Caco-2 (cell line): ENCODE data around the gene LST1. TPM values are rescaled to one million over a fixed set of nuclear protein-coding genes. Genes with fewer than 3 reads are reported as not detected.

Source experiments
- BruUV-seq: library from RNA; stranded (reverse); fragments of 400-500 nt; replicated peaks from 2 replicates; lab custom pipeline; 2021; lab: Mats Ljungman, UMichigan
- CTCF ChIA-PET: fragments of 300-600 bp; sonication (Branson Sonifier 250); formaldehyde crosslinking; loops from one replicate; lab custom pipeline; 2022; ENCODE audit warnings: antibody characterized with exemption; lab: Charles Lee
- POLR2A ChIA-PET: fragments of 300-600 bp; sonication (Branson Sonifier 250); formaldehyde crosslinking; loops from one replicate; lab custom pipeline; 2022; ENCODE audit warnings: antibody characterized with exemption; lab: Charles Lee
- DNase-seq, 2 experiments: peaks; one replicate each; pipeline versions ENCODE4 v3.0.0 to v3.0.0-alpha.2; 2020 to 2022
- H3K27me3 ChIP-seq: replicated peaks from 2 replicates; pipeline ENCODE4 v1.6.0; 2011; ENCODE audit warnings: low read length; ENCODE audit not compliant: control insufficient read depth, insufficient read depth
- H3K36me3 ChIP-seq: 2 replicates; pipeline ENCODE4 v1.5.1; 2011; ENCODE audit warnings: low read length; ENCODE audit not compliant: control insufficient read depth, insufficient read depth
- H3K4me1 ChIP-seq: fragments of 250-450 bp; sonication (Bioruptor Pico); 2 replicates; pipeline ENCODE4 v1.5.1; 2020; ENCODE audit warnings: mild to moderate bottlenecking
- H3K4me3 ChIP-seq: 2 replicates; pipeline ENCODE4 v1.5.1; 2011; ENCODE audit warnings: low read depth, mild to moderate bottlenecking, control low read depth, low read length
- H3K9me3 ChIP-seq: fragments of 250-450 bp; sonication (Bioruptor Pico); 2 replicates; pipeline ENCODE4 v1.5.1; 2020; ENCODE audit warnings: mild to moderate bottlenecking, moderate library complexity
- H3K27ac Mint-ChIP-seq: one replicate; pipeline ENCODE4 v1.8.0; 2022; ENCODE audit warnings: mixed read lengths; ENCODE audit not compliant: unreplicated experiment
- H3K27me3 Mint-ChIP-seq: one replicate; pipeline ENCODE4 v1.8.0; 2022; ENCODE audit warnings: mixed read lengths; ENCODE audit not compliant: insufficient read depth, unreplicated experiment
- H3K36me3 Mint-ChIP-seq: one replicate; pipeline ENCODE4 v1.8.0; 2022; ENCODE audit warnings: mild to moderate bottlenecking, mixed read lengths; ENCODE audit not compliant: insufficient read depth, unreplicated experiment
- H3K4me1 Mint-ChIP-seq: one replicate; pipeline ENCODE4 v1.8.0; 2022; ENCODE audit warnings: low read depth, mixed read lengths; ENCODE audit not compliant: unreplicated experiment
- H3K4me3 Mint-ChIP-seq: one replicate; pipeline ENCODE4 v1.8.0; 2022; ENCODE audit warnings: mild to moderate bottlenecking, moderate library complexity, mixed read lengths; ENCODE audit not compliant: unreplicated experiment
- H3K9me3 Mint-ChIP-seq: one replicate; pipeline ENCODE4 v1.8.0; 2022; ENCODE audit warnings: mixed read lengths; ENCODE audit not compliant: unreplicated experiment
- intact Hi-C: fragments of 100-400 bp; cut with micrococcal nuclease; formaldehyde crosslinking; loops from one replicate; pipeline ENCODE4 v1.10.0; 2022; ENCODE audit not compliant: unreplicated experiment
- total RNA-seq: library from RNA; stranded (reverse); gene quantifications from 2 replicates; pipeline ENCODE4 v1.2.3, GENCODE V29; 2022
- TF ChIP-seq, protein P1 (sequence below), 2 experiments: fragments of 200-600 bp in 1 of 2; IDR thresholded peaks; 1 replicate in 1 of 2; 2 replicates in 1 of 2; pipeline versions ENCODE4 v1.5.1 to v1.8.0; 2011 to 2022; ENCODE audit warnings: antibody characterized with exemption in 1 of 2, control low read depth in 1 of 2, inconsistent platforms in 1 of 2, low read depth in 1 of 2, low read length in 1 of 2, mild to moderate bottlenecking in 1 of 2, moderate library complexity in 1 of 2; ENCODE audit not compliant: insufficient read depth in 1 of 2, severe bottlenecking in 1 of 2, unreplicated experiment in 1 of 2

LST1 gene
- total RNA-seq, 1 experiment from 2014 or later, result not detected

DNA sequence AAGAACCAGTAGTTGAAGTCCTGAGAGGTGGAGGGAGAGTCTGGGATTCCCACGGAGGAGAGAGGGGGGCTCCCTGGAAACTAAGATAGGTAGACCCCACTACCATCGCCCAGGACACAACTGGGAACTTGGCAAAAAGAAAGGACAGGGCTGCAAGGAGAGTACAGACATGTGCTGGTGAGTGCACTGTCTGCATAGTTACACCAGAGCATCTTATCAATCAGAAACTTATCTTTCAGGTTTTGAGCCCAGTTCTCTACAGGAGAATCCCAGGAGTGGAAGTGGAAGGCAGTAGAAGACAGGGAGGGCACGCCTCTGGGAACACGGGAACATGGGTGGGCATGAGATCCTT, 26.5 kb upstream of the LST1 start:
- Histone ChIP-seq H3K4me3 (no peak overlapping the region), H3K27me3 (no peaks in the 10 kb centered on the region), H3K36me3 (no peaks in the 10 kb centered on the region; the same call in 1 of the 2 replicates), H3K4me1 (peaks cover 4% of the 10 kb centered on the region; the same call in 1 of the 2 replicates), H3K9me3 (no peaks in the 10 kb centered on the region)
- Mint-ChIP-seq H3K27me3 (no peaks in the 10 kb centered on the region), H3K4me1 (no peaks in the 10 kb centered on the region), H3K36me3 (peaks cover 20% of the 10 kb centered on the region), H3K4me3 (no peak overlapping the region), H3K27ac (peak overlapping the region; percentile 43), H3K9me3 (no peaks in the 10 kb centered on the region)
- DNase-seq, result no peak
- TF ChIP-seq, protein P1, sequence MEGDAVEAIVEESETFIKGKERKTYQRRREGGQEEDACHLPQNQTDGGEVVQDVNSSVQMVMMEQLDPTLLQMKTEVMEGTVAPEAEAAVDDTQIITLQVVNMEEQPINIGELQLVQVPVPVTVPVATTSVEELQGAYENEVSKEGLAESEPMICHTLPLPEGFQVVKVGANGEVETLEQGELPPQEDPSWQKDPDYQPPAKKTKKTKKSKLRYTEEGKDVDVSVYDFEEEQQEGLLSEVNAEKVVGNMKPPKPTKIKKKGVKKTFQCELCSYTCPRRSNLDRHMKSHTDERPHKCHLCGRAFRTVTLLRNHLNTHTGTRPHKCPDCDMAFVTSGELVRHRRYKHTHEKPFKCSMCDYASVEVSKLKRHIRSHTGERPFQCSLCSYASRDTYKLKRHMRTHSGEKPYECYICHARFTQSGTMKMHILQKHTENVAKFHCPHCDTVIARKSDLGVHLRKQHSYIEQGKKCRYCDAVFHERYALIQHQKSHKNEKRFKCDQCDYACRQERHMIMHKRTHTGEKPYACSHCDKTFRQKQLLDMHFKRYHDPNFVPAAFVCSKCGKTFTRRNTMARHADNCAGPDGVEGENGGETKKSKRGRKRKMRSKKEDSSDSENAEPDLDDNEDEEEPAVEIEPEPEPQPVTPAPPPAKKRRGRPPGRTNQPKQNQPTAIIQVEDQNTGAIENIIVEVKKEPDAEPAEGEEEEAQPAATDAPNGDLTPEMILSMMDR (IDR thresholded peaks at IDR 0.05; ENCODE audit: insufficient read depth in 1 of 2, low read depth in 1 of 2, low read length in 1 of 2, severe bottlenecking in 1 of 2, unreplicated experiment in 1 of 2), result no peak
- BruUV-seq, result no TSS peak
- ChIA-PET CTCF (no interaction called here), POLR2A (no interaction called here)
- intact Hi-C loops, result no loop called here

DNA sequence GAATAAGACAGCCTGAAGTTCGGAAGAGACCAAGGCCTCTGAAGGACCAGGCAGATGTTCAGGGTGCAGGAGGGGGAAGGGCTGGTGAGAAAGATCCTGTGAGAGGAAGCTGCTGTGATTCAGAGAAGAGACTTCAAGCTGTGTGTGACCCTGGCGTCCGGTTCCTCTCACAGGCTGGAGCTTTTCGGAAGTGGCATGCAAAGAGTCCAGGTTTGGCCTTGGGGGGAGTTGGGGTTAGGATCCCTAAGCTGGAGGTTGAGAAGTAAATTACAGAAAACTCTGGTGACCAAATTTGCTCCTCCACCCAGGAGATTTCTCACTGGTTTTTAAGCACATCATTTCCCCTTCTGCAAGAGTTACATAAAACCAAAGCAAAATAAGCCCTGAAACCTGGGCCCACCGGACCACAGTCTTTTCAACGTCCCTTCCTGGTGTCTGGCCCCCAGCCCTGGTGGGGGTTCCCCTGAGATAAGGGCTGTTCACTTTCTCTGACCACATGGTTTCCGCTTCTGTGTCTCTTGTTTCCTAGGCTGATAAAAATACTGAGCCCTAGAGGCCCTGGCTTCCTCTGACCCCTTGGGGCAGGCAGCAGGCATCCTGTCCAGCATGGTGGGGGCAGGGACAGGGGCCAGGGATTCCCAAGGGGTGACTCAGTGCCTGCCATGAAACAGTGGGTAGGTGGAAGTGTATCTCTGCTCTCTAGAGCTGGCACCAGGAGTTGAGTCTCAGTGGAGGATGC, 25.9 kb upstream of the LST1 start:
- peak in 1 of 2 experiments; percentile 22 for DNase-seq
- CTCF ChIA-PET, result no interaction called here
- H3K4me1 ChIP-seq, result peaks cover 4% of the 10 kb centered on the region; the same call in 1 of the 2 replicates
- no peaks in the 10 kb centered on the region for H3K9me3 ChIP-seq
- no peaks in the 10 kb centered on the region; the same call in 1 of the 2 replicates for H3K36me3 ChIP-seq
- H3K4me3 Mint-ChIP-seq, result no peak overlapping the region
- TF ChIP-seq, protein P1 (IDR thresholded peaks at IDR 0.05; ENCODE audit: insufficient read depth in 1 of 2, low read depth in 1 of 2, low read length in 1 of 2, severe bottlenecking in 1 of 2, unreplicated experiment in 1 of 2), result no peak
- POLR2A ChIA-PET, result no interaction called here
- H3K9me3 Mint-ChIP-seq, result no peaks in the 10 kb centered on the region
- H3K36me3 Mint-ChIP-seq, result peaks cover 20% of the 10 kb centered on the region
- intact Hi-C loops, result no loop called here
- peak overlapping the region; percentile 43 for H3K27ac Mint-ChIP-seq
- no peaks in the 10 kb centered on the region for H3K27me3 ChIP-seq
- H3K4me1 Mint-ChIP-seq, result no peaks in the 10 kb centered on the region
- no TSS peak for BruUV-seq
- no peaks in the 10 kb centered on the region for H3K27me3 Mint-ChIP-seq
- no peak overlapping the region for H3K4me3 ChIP-seq

DNA sequence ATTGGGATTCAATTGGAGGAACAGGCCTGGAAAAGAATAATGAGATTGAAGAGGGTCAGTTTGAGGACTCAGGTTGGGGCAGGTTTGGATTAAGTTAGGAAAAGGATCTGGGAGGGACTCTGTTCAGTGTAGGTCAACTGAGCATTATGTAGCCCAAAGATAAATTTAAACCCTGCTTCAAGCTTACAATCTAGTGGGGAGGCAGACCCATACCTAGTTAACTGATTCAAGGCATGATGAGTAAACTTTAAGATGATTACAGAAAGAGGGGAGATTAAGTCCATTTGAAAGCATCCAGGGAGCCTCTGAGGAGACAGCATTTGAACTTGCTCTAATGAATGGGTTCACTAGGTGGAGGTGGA, 25.4 kb upstream of the LST1 start:
- intact Hi-C loops, result no loop called here
- POLR2A ChIA-PET, result no interaction called here

More for the DNA sequence above, 25.4 kb upstream of the LST1 start:
- Histone ChIP-seq H3K4me3 (no peak overlapping the region), H3K4me1 (peaks cover 4% of the 10 kb centered on the region; the same call in 1 of the 2 replicates), H3K36me3 (no peaks in the 10 kb centered on the region; the same call in 1 of the 2 replicates), H3K27me3 (no peaks in the 10 kb centered on the region), H3K9me3 (no peaks in the 10 kb centered on the region)
- H3K36me3 Mint-ChIP-seq, result peaks cover 20% of the 10 kb centered on the region
- peak overlapping the region; percentile 28 for H3K27ac Mint-ChIP-seq
- no peaks in the 10 kb centered on the region for H3K9me3 Mint-ChIP-seq
- CTCF ChIA-PET, result no interaction called here
- BruUV-seq, result no TSS peak
- no peak overlapping the region for H3K4me3 Mint-ChIP-seq
- TF ChIP-seq, protein P1 (IDR thresholded peaks at IDR 0.05; ENCODE audit: insufficient read depth in 1 of 2, low read depth in 1 of 2, low read length in 1 of 2, severe bottlenecking in 1 of 2, unreplicated experiment in 1 of 2), result no peak
- H3K27me3 Mint-ChIP-seq, result no peaks in the 10 kb centered on the region
- DNase-seq, result no peak
- no peaks in the 10 kb centered on the region for H3K4me1 Mint-ChIP-seq
